Keratinocyte (primary cell): ENCODE data around the gene ZNF225. TPM values are rescaled to one million over a fixed set of nuclear protein-coding genes. Genes with fewer than 3 reads are reported as not detected.
"Not testable (repeated sequence)": the region's sequence is repeated elsewhere in the genome, so short reads cannot be mapped to it uniquely, and the experiment has no call there.

Experiments used
- DNase-seq: peaks from one replicate; pipeline ENCODE4 v3.0.0-alpha.2; 2011; ENCODE audit warnings: low read depth, missing footprints, low spot score
- FAIRE-seq: peaks from 2 replicates; lab custom pipeline; 2011; peaks lifted over from hg19 to GRCh38; lab: Jason Lieb, UNC
- H2AFZ ChIP-seq: 2 replicates; pipeline ENCODE4 v1.6.0; 2012; ENCODE audit warnings: low read length, control low read depth, inconsistent platforms; ENCODE audit not compliant: control insufficient read depth
- H3K27ac ChIP-seq: 2 replicates; pipeline ENCODE4 v1.5.1; 2011; ENCODE audit warnings: low read length; ENCODE audit not compliant: control insufficient read depth, insufficient read depth
- H3K27me3 ChIP-seq: 3 replicates; pipeline ENCODE4 v1.6.0; 2011; ENCODE audit warnings: low read length; ENCODE audit not compliant: control insufficient read depth, insufficient read depth; ENCODE audit errors: extremely low read depth
- H3K36me3 ChIP-seq, 2 experiments: 2 replicates in 1 of 2; 3 replicates in 1 of 2; pipeline ENCODE4 v1.5.1; 2011; ENCODE audit warnings: low read length in 2 of 2, mild to moderate bottlenecking in 1 of 2; ENCODE audit not compliant: control insufficient read depth in 2 of 2, insufficient read depth in 2 of 2; ENCODE audit errors: extremely low read depth in 1 of 2
- H3K4me1 ChIP-seq: 3 replicates; pipeline ENCODE4 v1.5.1; 2011; ENCODE audit warnings: low read length; ENCODE audit not compliant: control insufficient read depth, insufficient read depth; ENCODE audit errors: extremely low read depth
- H3K4me2 ChIP-seq: 3 replicates; pipeline ENCODE4 v1.6.0; 2011; ENCODE audit warnings: low read depth, low read length; ENCODE audit not compliant: control insufficient read depth, insufficient read depth; ENCODE audit errors: extremely low read depth
- H3K4me3 ChIP-seq, 3 experiments: fragments of 200-600 bp in 1 of 3; sonication (generic) in 1 of 3; 2 replicates in 2 of 3; 3 replicates in 1 of 3; pipeline ENCODE4 v1.5.1; 2011 to 2016; ENCODE audit warnings: low read length in 3 of 3, mild to moderate bottlenecking in 3 of 3, control low read depth in 2 of 3, inconsistent platforms in 1 of 3, low read depth in 1 of 3, mixed read lengths in 1 of 3, mixed run types in 1 of 3, moderate library complexity in 1 of 3; ENCODE audit not compliant: control insufficient read depth in 2 of 3, insufficient read depth in 2 of 3; ENCODE audit errors: extremely low read depth in 1 of 3
- H3K79me2 ChIP-seq: 2 replicates; pipeline ENCODE4 v1.6.0; 2012; ENCODE audit warnings: low read length; ENCODE audit not compliant: control insufficient read depth, insufficient read depth
- H3K9ac ChIP-seq: 3 replicates; pipeline ENCODE4 v1.6.0; 2011; ENCODE audit warnings: low read length; ENCODE audit not compliant: control insufficient read depth, insufficient read depth; ENCODE audit errors: extremely low read depth
- H3K9me1 ChIP-seq: 3 replicates; pipeline ENCODE4 v1.6.0; 2011; ENCODE audit warnings: low read length; ENCODE audit not compliant: control insufficient read depth, insufficient read depth; ENCODE audit errors: extremely low read depth
- H3K9me3 ChIP-seq: 2 replicates; pipeline ENCODE4 v1.5.1; 2012; ENCODE audit warnings: low read depth, low read length; ENCODE audit not compliant: control insufficient read depth
- H4K20me1 ChIP-seq: 3 replicates; pipeline ENCODE4 v1.6.0; 2011; ENCODE audit warnings: low read length; ENCODE audit not compliant: control insufficient read depth, insufficient read depth; ENCODE audit errors: extremely low read depth
- CTCF ChIP-seq, 3 experiments: IDR thresholded peaks in 1 of 3; conservative IDR thresholded peaks in 1 of 3; optimal IDR thresholded peaks in 1 of 3; 2 replicates in 2 of 3; 3 replicates in 1 of 3; pipeline versions ENCODE3 to v1.5.1; 2011; ENCODE audit warnings: low read length in 3 of 3, mild to moderate bottlenecking in 3 of 3, moderate library complexity in 2 of 3, control low read depth in 1 of 3, inconsistent platforms in 1 of 3; ENCODE audit not compliant: insufficient read depth in 2 of 3; ENCODE audit errors: extremely low read depth in 1 of 3
- EZH2 ChIP-seq: IDR thresholded peaks from one replicate; pipeline ENCODE4 v1.6.1; 2012; ENCODE audit warnings: inconsistent platforms, mild to moderate bottlenecking, low read length, moderate library complexity
- dilution Hi-C: fragments of 300-500 bp; cut with MboI; formaldehyde crosslinking; loops from one replicate; pipeline ENCODE4 v1.7.0; 2020; ENCODE audit warnings: low sequenced_read_pairs; ENCODE audit not compliant: extremely low pct_ligation_motif_present
- polyA plus RNA-seq, 5 experiments: library from polyadenylated mRNA; depleted of rRNA in 3 of 5; stranded (reverse) in 3 of 5; stranded (forward) in 1 of 5; unstranded in 1 of 5; fragments of >200 nt; gene quantifications; 1 replicate in 1 of 5; 2 replicates in 3 of 5; 3 replicates in 1 of 5; pipeline versions ENCODE4 v1.2.1 to v1.2.3, GENCODE V29; 2011 to 2012; ENCODE audit warnings: missing spikeins in 2 of 5, low read depth in 1 of 5, low replicate concordance in 1 of 5

The ZNF225 gene
- polyA plus RNA-seq, 1 donor (not counting 4 experiments of a cell fraction or from before 2014, with no cell fraction given) = 2.2 TPM

GRCh38 chr19:44164327-44164672 lies 51.1 kb downstream of the ZNF225 start:
- Histone ChIP-seq H3K4me3 (peak overlapping the region; percentile 11 to 90 (median 89)), H3K27me3 (no peaks in the 10 kb centered on the region), H3K36me3 (peaks cover 0 to 7% of the 10 kb centered on the region in 2 experiments), H3K79me2 (peaks cover 24% of the 10 kb centered on the region), H3K27ac (peak overlapping the region; percentile 82), H3K9me1 (no peaks in the 10 kb centered on the region), H3K9me3 (no peaks in the 10 kb centered on the region), H3K9ac (no peak overlapping the region), H4K20me1 (no peaks in the 10 kb centered on the region), H2AFZ (peak overlapping the region; percentile 90), H3K4me2 (peak overlapping the region; percentile 95), H3K4me1 (peaks cover 6% of the 10 kb centered on the region)
- dilution Hi-C loops = no loop called here
- no peak for FAIRE-seq
- TF ChIP-seq EZH2 = no peak
- no peak for TF ChIP-seq CTCF (optimal IDR thresholded peaks at IDR 0.05 in 1 of 3, IDR thresholded peaks at IDR 0.05 in 1 of 3, conservative IDR thresholded peaks at IDR 0.05 in 1 of 3; ENCODE audit: extremely low read depth in 1 of 3, insufficient read depth in 2 of 3, low read length in 3 of 3)
- no peak for DNase-seq

DNA sequence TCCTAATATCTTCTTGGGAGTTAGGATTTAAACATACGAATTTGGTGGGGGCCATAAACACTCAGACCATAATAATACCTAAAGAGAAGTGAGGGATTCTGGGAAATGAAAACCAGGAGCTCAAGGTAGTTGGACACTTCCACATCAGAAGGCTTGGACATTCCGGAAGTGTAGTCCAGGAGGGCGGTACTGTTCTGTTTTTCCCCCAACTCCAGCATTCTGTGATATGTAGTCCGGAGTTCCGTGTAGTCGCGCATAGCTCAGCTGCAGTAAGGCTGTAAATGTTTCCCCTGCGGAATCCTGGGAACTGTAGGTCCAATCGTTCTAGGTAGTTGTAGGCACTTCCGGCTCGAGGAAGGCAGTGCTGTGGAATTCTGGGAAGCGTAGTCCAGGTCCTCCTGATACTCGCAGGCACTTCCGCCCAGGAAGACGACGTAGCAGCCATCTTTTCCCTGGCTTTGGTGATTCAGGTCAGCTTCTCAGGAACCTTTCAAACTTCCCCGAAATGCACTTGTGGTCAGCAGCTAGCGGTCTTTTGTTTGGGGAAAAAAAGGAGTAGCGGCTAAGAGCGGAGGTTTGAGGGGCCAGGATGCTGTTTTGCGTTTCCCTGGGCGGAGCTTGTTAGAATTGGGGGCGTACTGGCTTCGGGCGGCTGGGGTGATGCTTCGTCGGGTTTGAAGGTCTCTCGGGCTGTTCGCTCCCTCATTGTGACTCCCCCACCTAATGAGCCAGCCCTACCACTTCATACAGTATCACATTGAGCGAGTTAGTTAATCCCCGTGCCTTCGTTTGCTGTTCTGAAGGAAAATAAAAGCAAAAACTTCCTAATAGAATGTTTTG lies 51.7 kb downstream of the ZNF225 start, which contains the start of gene ZNF226:
Gene ZNF226 (plus strand): TSS at position 428 of the 840 bp plus-strand sequence. CDS start 4,981 bp downstream, outside the sequence.
- H3K9me3 ChIP-seq = no peaks in the 10 kb centered on the region
- dilution Hi-C loops = no loop called here
- peak within 1 kb of the TSS; percentile 88 for H3K9ac ChIP-seq
- H3K9me1 ChIP-seq = no peaks in the 10 kb centered on the region
- peak within 1 kb of the TSS; percentile 93 for H2AFZ ChIP-seq
- H3K27ac ChIP-seq = peak within 1 kb of the TSS; percentile 82
- FAIRE-seq (peak; percentile 98), DNase-seq (peak; percentile 90)
- peaks cover 25% of the 10 kb centered on the region for H3K79me2 ChIP-seq
- peak within 1 kb of the TSS; percentile 95 for H3K4me2 ChIP-seq
- no peak for TF ChIP-seq CTCF (optimal IDR thresholded peaks at IDR 0.05 in 1 of 3, IDR thresholded peaks at IDR 0.05 in 1 of 3, conservative IDR thresholded peaks at IDR 0.05 in 1 of 3; ENCODE audit: extremely low read depth in 1 of 3, insufficient read depth in 2 of 3, low read length in 3 of 3)
- TF ChIP-seq EZH2 = no peak
- no peaks in the 10 kb centered on the region for H4K20me1 ChIP-seq
- H3K36me3 ChIP-seq = peaks cover 2 to 7% of the 10 kb centered on the region in 2 experiments
- H3K4me3 ChIP-seq = peak within 1 kb of the TSS; percentile 87 to 90 (median 89)
- H3K27me3 ChIP-seq = no peaks in the 10 kb centered on the region
- H3K4me1 ChIP-seq = peaks cover 6% of the 10 kb centered on the region

- H3K9me3 ChIP-seq, H3K9ac ChIP-seq, H4K20me1 ChIP-seq, H3K9me1 ChIP-seq, dilution Hi-C loops, FAIRE-seq, H3K27me3 ChIP-seq, H3K4me3 ChIP-seq, H2AFZ ChIP-seq, DNase-seq, H3K4me2 ChIP-seq, H3K27ac ChIP-seq, H3K4me1 ChIP-seq: not testable (repeated sequence)
- H3K36me3 ChIP-seq = peaks cover 12 to 34% of the 10 kb centered on the region in 2 experiments
- H3K79me2 ChIP-seq = peaks cover 22% of the 10 kb centered on the region
These were observed 57.5 kb downstream of the ZNF225 start for GRCh38 chr19:44170660-44171059.
